Hepatic stellate cell (primary cell): ENCODE measurements around the gene PDE4C.

Experiments used
- DNase-seq: peaks from one replicate; pipeline ENCODE4 v3.0.0; 2011; ENCODE audit warnings: low spot score

The PDE4C gene

GRCh38 chr19:18198374-18198773 lies 27.9 kb downstream of the PDE4C start:
- no peak for DNase-seq

- DNase-seq: no peak
Measured at GRCh38 chr19:18197941-18198340, 28.3 kb downstream of the PDE4C start.

GRCh38 chr19:18197306-18197705 lies 28.9 kb downstream of the PDE4C start:
- DNase-seq: no peak

- DNase-seq: no peak
Measured at GRCh38 chr19:18196511-18196845, 29.8 kb downstream of the PDE4C start.

- peak; percentile 46 for DNase-seq
Measured at GRCh38 chr19:18194554-18195238, 31.5 kb downstream of the PDE4C start.

- no peak for DNase-seq
Measured at GRCh38 chr19:18194181-18194530, 32.1 kb downstream of the PDE4C start.

- no peak for DNase-seq
Measured at GRCh38 chr19:18193388-18194180, 32.7 kb downstream of the PDE4C start.

GRCh38 chr19:18192673-18193387 lies 33.4 kb downstream of the PDE4C start, which contains the start of gene MPV17L2:
Gene MPV17L2, plus strand, starts transcription at chr19:18193218. Its CDS starts 64 bp downstream, at chr19:18193282.
- peak; percentile 97 for DNase-seq

GRCh38 chr19:18191640-18192062 lies 34.6 kb downstream of the PDE4C start:
- no peak for DNase-seq

GRCh38 chr19:18190278-18190677 lies 36.0 kb downstream of the PDE4C start:
- DNase-seq: no peak

GRCh38 chr19:18185538-18185937 lies 40.7 kb downstream of the PDE4C start:
- DNase-seq: no peak

- DNase-seq: no peak
Measured at GRCh38 chr19:18183529-18183928, 42.7 kb downstream of the PDE4C start.

- no peak for DNase-seq
Measured at GRCh38 chr19:18179957-18180356, 46.3 kb downstream of the PDE4C start.

- no peak for DNase-seq
Measured at GRCh38 chr19:18176367-18177310, 49.6 kb downstream of the PDE4C start.

GRCh38 chr19:18174983-18175382 lies 51.3 kb downstream of the PDE4C start:
- DNase-seq: no peak
